ENCODE measurements around the gene INHBE.

DNA sequence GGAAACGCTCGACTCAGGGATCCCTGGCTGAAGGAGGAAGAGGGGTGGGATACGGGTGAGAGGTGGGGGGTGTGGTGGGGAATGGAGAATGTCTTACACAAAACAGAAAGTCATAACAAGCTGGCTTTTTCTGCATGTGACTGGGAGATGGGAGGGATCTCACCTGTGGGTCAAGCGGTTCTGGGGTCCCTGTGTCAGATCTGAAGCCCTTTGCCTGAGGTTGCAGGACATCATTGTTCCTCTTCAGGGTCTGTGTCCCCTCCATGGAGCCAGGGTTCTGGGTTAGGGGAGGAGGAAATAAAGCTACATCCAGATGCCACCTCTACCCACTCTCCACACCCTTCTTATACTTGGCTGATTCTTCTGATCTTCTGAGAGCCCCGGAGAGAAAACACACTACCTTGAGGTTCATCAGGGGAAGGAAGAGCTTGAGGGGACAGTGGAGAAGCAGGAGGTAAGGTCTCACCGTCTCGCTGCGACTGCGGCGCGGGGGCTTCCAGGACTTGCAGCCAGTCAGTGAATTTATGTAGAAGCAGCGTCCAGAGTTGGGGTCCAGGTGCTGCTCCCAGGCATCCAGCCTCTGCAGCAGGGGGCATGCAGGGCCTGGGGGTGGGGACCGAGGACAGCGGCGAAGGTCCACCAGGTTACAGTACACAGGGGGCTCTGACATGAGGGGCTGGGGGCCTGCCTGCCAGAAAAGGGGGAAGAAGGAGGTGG lies 22.0 kb downstream of the INHBE start:
- TF ChIP-seq, protein P1, sequence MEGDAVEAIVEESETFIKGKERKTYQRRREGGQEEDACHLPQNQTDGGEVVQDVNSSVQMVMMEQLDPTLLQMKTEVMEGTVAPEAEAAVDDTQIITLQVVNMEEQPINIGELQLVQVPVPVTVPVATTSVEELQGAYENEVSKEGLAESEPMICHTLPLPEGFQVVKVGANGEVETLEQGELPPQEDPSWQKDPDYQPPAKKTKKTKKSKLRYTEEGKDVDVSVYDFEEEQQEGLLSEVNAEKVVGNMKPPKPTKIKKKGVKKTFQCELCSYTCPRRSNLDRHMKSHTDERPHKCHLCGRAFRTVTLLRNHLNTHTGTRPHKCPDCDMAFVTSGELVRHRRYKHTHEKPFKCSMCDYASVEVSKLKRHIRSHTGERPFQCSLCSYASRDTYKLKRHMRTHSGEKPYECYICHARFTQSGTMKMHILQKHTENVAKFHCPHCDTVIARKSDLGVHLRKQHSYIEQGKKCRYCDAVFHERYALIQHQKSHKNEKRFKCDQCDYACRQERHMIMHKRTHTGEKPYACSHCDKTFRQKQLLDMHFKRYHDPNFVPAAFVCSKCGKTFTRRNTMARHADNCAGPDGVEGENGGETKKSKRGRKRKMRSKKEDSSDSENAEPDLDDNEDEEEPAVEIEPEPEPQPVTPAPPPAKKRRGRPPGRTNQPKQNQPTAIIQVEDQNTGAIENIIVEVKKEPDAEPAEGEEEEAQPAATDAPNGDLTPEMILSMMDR (IDR thresholded peaks at IDR 0.05; ENCODE audit: poor library complexity, severe bottlenecking), result no peak
- TF ChIP-seq EP300 (conservative IDR thresholded peaks at IDR 0.05; ENCODE audit: poor library complexity, severe bottlenecking), result no peak
- TF ChIP-seq POLR2AphosphoS5 (IDR thresholded peaks at IDR 0.05), result no peak
- no peak for TF ChIP-seq SMC3 (conservative IDR thresholded peaks at IDR 0.05; ENCODE audit: poor library complexity)
- no peak for TF ChIP-seq RAD21 (conservative IDR thresholded peaks at IDR 0.05)

Data from neural cell (in vitro differentiated cells).